HL-60 (cell line): ENCODE data around the gene OR2A12.
"Not testable (repeated sequence)": the region's sequence is repeated elsewhere in the genome, so short reads cannot be mapped to it uniquely, and the experiment has no call there.

Source experiments
- DNase-seq, 2 experiments: peaks; one replicate each; pipeline ENCODE4 v3.0.0-alpha.2; 2010 to 2020; ENCODE audit warnings: low read depth in 1 of 2, low spot score in 1 of 2
- H3K27ac ChIP-seq: fragments of 250-450 bp; sonication (Bioruptor Pico); replicated peaks from 2 replicates; pipeline ENCODE4 v1.5.1; 2020; ENCODE audit warnings: mild to moderate bottlenecking, moderate library complexity
- H3K27me3 ChIP-seq: fragments of 250-450 bp; sonication (Bioruptor Pico); 2 replicates; pipeline ENCODE4 v1.5.1; 2021; ENCODE audit warnings: mild to moderate bottlenecking, moderate library complexity; ENCODE audit not compliant: insufficient read depth, poor library complexity, severe bottlenecking
- H3K4me3 ChIP-seq: replicated peaks from 2 replicates; pipeline ENCODE4 v1.5.1; 2011; ENCODE audit warnings: mild to moderate bottlenecking, control low read depth, low read length; ENCODE audit not compliant: insufficient read depth
- GABPA ChIP-seq: IDR thresholded peaks from 2 replicates; pipeline ENCODE4 v1.6.1; 2012; ENCODE audit warnings: low read depth
- POLR2AphosphoS5 ChIP-seq: IDR thresholded peaks from 2 replicates; pipeline ENCODE4 v1.6.1; 2012; ENCODE audit warnings: low read depth
- SPI1 ChIP-seq: IDR thresholded peaks from 2 replicates; pipeline ENCODE4 v1.6.1; 2012; ENCODE audit warnings: low read depth, mild to moderate bottlenecking, borderline replicate concordance
- TF ChIP-seq, protein P1 (sequence below): IDR thresholded peaks from one replicate; pipeline ENCODE4 v1.5.1; 2011; ENCODE audit warnings: low read length, control low read depth, inconsistent platforms; ENCODE audit not compliant: insufficient read depth
- TF ChIP-seq, protein P2 (sequence below): IDR thresholded peaks from 2 replicates; pipeline ENCODE4 v1.6.1; 2012; ENCODE audit warnings: low read depth; ENCODE audit not compliant: insufficient replicate concordance

The OR2A12 gene

DNA sequence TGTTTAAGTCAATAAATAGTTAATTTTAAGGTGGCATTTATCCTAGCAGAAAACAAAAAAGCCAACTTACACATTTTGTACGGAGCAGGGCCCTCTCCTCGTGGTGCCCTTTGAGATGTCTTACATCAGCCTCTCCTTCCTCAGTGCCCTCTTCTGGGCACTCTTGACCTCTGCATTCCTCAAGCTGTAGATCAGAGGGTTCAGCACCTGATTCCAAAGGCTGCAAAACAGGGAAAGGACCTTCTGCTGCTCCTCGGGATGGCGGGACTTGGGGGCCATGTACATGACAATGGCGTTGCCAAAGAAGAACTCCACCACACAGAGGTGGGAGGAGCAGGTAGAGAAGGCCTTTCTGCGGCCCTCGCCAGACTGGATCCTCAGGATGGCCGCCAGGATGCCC, 32.3 kb downstream of the OR2A12 start:
- Histone ChIP-seq H3K4me3 (no peak overlapping the region), H3K27ac (no peak overlapping the region), H3K27me3 (no peaks in the 10 kb centered on the region)
- TF ChIP-seq POLR2AphosphoS5 (no peak), SPI1 (no peak), GABPA (no peak)
- TF ChIP-seq, protein P1, sequence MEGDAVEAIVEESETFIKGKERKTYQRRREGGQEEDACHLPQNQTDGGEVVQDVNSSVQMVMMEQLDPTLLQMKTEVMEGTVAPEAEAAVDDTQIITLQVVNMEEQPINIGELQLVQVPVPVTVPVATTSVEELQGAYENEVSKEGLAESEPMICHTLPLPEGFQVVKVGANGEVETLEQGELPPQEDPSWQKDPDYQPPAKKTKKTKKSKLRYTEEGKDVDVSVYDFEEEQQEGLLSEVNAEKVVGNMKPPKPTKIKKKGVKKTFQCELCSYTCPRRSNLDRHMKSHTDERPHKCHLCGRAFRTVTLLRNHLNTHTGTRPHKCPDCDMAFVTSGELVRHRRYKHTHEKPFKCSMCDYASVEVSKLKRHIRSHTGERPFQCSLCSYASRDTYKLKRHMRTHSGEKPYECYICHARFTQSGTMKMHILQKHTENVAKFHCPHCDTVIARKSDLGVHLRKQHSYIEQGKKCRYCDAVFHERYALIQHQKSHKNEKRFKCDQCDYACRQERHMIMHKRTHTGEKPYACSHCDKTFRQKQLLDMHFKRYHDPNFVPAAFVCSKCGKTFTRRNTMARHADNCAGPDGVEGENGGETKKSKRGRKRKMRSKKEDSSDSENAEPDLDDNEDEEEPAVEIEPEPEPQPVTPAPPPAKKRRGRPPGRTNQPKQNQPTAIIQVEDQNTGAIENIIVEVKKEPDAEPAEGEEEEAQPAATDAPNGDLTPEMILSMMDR = no peak
- TF ChIP-seq, protein P2, sequence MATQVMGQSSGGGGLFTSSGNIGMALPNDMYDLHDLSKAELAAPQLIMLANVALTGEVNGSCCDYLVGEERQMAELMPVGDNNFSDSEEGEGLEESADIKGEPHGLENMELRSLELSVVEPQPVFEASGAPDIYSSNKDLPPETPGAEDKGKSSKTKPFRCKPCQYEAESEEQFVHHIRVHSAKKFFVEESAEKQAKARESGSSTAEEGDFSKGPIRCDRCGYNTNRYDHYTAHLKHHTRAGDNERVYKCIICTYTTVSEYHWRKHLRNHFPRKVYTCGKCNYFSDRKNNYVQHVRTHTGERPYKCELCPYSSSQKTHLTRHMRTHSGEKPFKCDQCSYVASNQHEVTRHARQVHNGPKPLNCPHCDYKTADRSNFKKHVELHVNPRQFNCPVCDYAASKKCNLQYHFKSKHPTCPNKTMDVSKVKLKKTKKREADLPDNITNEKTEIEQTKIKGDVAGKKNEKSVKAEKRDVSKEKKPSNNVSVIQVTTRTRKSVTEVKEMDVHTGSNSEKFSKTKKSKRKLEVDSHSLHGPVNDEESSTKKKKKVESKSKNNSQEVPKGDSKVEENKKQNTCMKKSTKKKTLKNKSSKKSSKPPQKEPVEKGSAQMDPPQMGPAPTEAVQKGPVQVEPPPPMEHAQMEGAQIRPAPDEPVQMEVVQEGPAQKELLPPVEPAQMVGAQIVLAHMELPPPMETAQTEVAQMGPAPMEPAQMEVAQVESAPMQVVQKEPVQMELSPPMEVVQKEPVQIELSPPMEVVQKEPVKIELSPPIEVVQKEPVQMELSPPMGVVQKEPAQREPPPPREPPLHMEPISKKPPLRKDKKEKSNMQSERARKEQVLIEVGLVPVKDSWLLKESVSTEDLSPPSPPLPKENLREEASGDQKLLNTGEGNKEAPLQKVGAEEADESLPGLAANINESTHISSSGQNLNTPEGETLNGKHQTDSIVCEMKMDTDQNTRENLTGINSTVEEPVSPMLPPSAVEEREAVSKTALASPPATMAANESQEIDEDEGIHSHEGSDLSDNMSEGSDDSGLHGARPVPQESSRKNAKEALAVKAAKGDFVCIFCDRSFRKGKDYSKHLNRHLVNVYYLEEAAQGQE = no peak
- no peak for DNase-seq

DNA sequence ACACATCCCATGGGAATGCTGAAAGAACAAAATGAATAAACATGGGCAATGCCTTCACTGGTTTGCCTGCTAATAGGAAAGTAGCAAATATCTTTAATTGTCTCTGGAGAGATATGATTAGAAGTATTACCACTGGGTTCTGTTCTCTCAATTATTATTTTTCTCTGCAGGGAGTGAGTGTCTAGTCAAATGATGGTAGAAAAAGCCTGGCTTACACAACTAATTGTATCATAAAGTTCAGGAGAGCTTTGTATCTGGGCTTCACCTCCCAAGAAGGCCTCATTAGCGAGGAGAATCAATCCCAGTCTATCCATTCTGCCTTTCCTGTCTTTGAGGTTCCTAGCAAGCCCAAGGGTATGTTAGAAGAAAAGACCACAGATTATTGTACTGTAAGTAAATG, 36.8 kb downstream of the OR2A12 start, which contains the start of gene OR2A14:
OR2A14 (plus strand) TSS at position 301 of the 400 bp plus-strand sequence. CDS start 5,937 bp downstream, outside the sequence.
- Histone ChIP-seq H3K4me3 (no peak within 1 kb of the TSS), H3K27me3 (no peaks in the 10 kb centered on the region), H3K27ac (no peak within 1 kb of the TSS)
- DNase-seq = no peak
- TF ChIP-seq POLR2AphosphoS5 = no peak
- no peak for TF ChIP-seq SPI1
- TF ChIP-seq GABPA = no peak
- TF ChIP-seq, protein P1 = no peak
- TF ChIP-seq, protein P2 = no peak

DNA sequence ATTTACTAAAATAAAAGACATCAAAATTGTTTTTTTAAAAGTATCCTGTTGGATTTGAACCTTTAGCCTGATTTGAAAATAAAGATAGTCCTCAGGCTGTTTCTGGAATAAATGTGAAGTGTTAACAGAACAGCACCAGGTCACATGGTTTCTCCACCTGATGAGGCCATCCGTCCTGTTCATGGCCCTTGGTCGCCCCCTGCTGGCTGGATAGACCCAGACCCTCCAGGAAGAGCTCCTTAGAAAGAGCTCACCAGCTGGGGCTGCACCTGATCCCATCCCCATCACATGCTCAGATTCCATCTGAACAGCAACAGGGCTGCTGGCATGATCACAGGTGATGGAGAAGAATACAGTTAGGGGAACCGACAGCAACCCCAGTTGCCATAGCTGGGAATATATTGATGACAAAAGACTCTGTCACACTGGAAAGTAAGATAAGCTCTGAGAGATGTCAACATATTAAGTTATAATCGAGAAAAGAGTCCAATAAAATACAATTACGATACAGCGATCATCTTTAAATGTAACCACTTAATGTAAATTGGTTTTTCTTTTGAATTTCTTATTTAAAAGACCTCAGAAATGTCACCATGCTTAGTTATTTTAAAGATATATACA, 41.7 kb downstream of the OR2A12 start:
- TF ChIP-seq, protein P2 = no peak
- no peak for TF ChIP-seq GABPA
- TF ChIP-seq, protein P1 = peak; percentile 69
- DNase-seq = peak; percentile 52 to 78

DNA sequence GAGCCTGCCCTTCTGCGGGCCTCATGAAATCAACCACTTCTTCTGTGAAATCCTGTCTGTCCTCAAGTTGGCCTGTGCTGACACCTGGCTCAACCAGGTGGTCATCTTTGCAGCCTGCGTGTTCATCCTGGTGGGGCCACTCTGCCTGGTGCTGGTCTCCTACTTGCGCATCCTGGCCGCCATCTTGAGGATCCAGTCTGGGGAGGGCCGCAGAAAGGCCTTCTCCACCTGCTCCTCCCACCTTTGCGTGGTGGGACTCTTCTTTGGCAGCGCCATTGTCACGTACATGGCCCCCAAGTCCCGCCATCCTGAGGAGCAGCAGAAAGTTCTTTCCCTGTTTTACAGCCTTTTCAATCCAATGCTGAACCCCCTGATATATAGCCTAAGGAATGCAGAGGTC, 43.5 kb downstream of the OR2A12 start:
- H3K4me3 ChIP-seq, H3K27me3 ChIP-seq, H3K27ac ChIP-seq, DNase-seq: not testable (repeated sequence)

More for the DNA sequence above, 41.7 kb downstream of the OR2A12 start:
- H3K27ac ChIP-seq = no peak overlapping the region
- no peak overlapping the region for H3K4me3 ChIP-seq
- H3K27me3 ChIP-seq = no peaks in the 10 kb centered on the region
